Choroid plexus epithelial cell (primary cell): Measurements from ENCODE around the gene LRIT1.

Experiments
- DNase-seq: peaks from one replicate; pipeline ENCODE4 v3.0.0-alpha.2; 2010; ENCODE audit warnings: low read depth
- H3K4me3 ChIP-seq: 2 replicates; pipeline ENCODE4 v1.5.1; 2011; ENCODE audit warnings: low read depth, mild to moderate bottlenecking, control low read depth, low read length, moderate library complexity
- CTCF ChIP-seq: conservative IDR thresholded peaks from 2 replicates; pipeline ENCODE4 v1.5.1; 2011; ENCODE audit warnings: low read depth, mild to moderate bottlenecking, control low read depth, inconsistent platforms, low read length, moderate library complexity

The LRIT1 gene

GRCh38 chr10:84205853-84206525, 35.4 kb downstream of the LRIT1 start:
- H3K4me3 ChIP-seq = no peak overlapping the region
- no peak for DNase-seq
- TF ChIP-seq CTCF = no peak

- TF ChIP-seq CTCF = peak; percentile 90
- DNase-seq = peak; percentile 75
- no peak overlapping the region for H3K4me3 ChIP-seq
These were observed 36.1 kb downstream of the LRIT1 start for GRCh38 chr10:84205049-84205852.

GRCh38 chr10:84204610-84205009, 36.7 kb downstream of the LRIT1 start:
- H3K4me3 ChIP-seq = no peak overlapping the region
- no peak for DNase-seq
- no peak for TF ChIP-seq CTCF

- peak; percentile 17 for DNase-seq
- H3K4me3 ChIP-seq = no peak overlapping the region
- TF ChIP-seq CTCF = peak; percentile 57
These were observed 37.2 kb downstream of the LRIT1 start for GRCh38 chr10:84204122-84204521.

- H3K4me3 ChIP-seq = no peak overlapping the region
- no peak for DNase-seq
- no peak for TF ChIP-seq CTCF
These were observed 39.0 kb downstream of the LRIT1 start for GRCh38 chr10:84202349-84202748.

- TF ChIP-seq CTCF = no peak
- no peak for DNase-seq
- H3K4me3 ChIP-seq = no peak overlapping the region
These were observed 39.7 kb downstream of the LRIT1 start for GRCh38 chr10:84201682-84202081.
